Measurements from ENCODE around the gene ANKRD24. TPM values are rescaled to one million over a fixed set of nuclear protein-coding genes. Genes with fewer than 3 reads are reported as not detected.
"Not testable (repeated sequence)": the region's sequence is repeated elsewhere in the genome, so short reads cannot be mapped to it uniquely, and the experiment has no call there.

ANKRD24 gene
- total RNA-seq, 1 donor from 2014 or later, result 6.1 TPM

DNA sequence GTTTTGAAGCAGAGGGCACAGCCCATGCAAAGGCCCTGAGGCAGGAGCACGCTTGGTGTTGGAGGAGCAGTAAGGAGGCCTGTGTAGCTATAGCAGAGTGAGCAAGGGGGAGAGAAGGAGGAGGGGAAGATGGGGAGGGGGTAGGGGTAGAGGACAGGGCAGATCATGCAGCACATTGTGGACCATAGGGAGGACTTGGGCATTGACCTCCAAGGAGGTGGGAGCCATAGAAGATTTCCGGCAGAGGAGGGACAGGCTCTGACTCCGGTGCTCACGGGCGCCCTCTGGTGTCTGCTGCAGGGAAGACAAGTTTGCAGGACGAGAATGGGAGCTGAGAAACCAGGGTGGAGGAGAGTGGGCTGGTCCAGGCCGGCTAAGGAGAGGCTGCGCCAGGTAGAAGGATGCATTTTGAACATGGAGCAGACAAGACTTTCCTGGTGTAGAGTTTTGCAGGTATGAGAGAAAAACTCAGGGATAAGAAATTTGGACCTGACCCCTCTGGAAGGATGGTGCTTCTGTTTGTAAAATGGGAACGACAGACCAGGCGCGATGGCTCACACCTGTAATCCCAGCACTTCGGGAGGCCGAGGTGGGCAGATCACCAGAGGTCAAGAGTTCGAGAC lies 42.8 kb upstream of the ANKRD24 start:
- no peak overlapping the region for H3K4me3 Mint-ChIP-seq (ENCODE audit: unreplicated experiment)
- H3K27ac Mint-ChIP-seq (ENCODE audit: unreplicated experiment), result peak overlapping the region; percentile 29
- H3K36me3 Mint-ChIP-seq (ENCODE audit: unreplicated experiment), result no peaks in the 10 kb centered on the region
- peaks cover 4% of the 10 kb centered on the region for H3K9me3 Mint-ChIP-seq (ENCODE audit: unreplicated experiment)
- peaks cover 2% of the 10 kb centered on the region for H3K27me3 Mint-ChIP-seq (ENCODE audit: unreplicated experiment)
- H3K4me1 Mint-ChIP-seq (ENCODE audit: low read depth, unreplicated experiment), result no peaks in the 10 kb centered on the region
- DNase-seq, result peak; percentile 92
- TF ChIP-seq, protein P1, sequence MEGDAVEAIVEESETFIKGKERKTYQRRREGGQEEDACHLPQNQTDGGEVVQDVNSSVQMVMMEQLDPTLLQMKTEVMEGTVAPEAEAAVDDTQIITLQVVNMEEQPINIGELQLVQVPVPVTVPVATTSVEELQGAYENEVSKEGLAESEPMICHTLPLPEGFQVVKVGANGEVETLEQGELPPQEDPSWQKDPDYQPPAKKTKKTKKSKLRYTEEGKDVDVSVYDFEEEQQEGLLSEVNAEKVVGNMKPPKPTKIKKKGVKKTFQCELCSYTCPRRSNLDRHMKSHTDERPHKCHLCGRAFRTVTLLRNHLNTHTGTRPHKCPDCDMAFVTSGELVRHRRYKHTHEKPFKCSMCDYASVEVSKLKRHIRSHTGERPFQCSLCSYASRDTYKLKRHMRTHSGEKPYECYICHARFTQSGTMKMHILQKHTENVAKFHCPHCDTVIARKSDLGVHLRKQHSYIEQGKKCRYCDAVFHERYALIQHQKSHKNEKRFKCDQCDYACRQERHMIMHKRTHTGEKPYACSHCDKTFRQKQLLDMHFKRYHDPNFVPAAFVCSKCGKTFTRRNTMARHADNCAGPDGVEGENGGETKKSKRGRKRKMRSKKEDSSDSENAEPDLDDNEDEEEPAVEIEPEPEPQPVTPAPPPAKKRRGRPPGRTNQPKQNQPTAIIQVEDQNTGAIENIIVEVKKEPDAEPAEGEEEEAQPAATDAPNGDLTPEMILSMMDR (IDR thresholded peaks at IDR 0.05; ENCODE audit: partially characterized antibody, unreplicated experiment), result peak; percentile 67

DNA sequence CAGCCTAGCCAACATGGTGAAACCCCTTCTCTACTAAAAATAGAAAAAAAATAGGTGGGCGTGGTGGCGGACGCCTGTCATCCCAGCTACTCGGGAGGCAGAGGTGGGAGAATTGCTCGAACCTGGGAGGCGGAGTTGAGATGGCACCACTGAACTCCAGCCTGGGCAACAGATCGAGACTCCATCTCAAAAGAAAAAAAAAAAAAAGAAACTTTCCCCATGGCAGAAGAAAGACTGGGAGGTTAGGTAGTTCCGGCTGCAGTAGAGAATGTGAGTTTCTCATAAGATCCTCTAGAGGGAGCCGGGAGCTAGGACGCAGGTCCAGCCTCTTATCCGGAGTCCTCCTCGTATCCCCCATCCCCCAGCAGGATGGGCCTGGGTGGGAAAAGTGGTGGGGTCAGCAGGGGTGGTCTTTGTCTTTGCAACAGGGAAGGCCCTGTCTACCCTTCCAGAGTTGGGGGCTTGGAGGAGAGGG lies 42.2 kb upstream of the ANKRD24 start:
- peak; percentile 49 for DNase-seq
- Mint-ChIP-seq H3K27me3 (ENCODE audit: unreplicated experiment) (peaks cover 2% of the 10 kb centered on the region), H3K4me3 (ENCODE audit: unreplicated experiment) (no peak overlapping the region), H3K36me3 (ENCODE audit: unreplicated experiment) (no peaks in the 10 kb centered on the region), H3K27ac (ENCODE audit: unreplicated experiment) (no peak overlapping the region), H3K9me3 (ENCODE audit: unreplicated experiment) (peaks cover 4% of the 10 kb centered on the region), H3K4me1 (ENCODE audit: low read depth, unreplicated experiment) (no peaks in the 10 kb centered on the region)
- TF ChIP-seq, protein P1 (IDR thresholded peaks at IDR 0.05; ENCODE audit: partially characterized antibody, unreplicated experiment), result no peak

DNA sequence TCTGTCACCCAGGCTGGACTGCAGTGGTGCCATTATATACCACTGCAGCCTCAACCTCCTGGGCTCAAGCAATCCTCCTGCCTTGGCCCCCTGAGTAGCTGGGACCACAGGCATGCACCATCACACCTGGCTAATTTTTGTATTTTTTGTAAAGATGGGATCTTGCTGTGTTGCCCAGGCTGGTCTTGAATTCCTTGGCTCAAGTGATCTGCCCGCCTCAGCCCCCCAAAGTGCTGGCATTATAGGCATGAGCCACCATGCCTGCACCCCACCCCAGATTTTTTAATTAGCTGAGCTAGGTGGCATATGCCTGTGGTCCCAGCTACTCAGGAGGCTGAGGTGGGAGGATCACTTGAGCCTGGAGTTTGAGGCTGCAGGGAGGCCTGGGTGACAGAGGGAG lies 39.6 kb upstream of the ANKRD24 start:
- not testable (repeated sequence) for H3K27ac Mint-ChIP-seq (ENCODE audit: unreplicated experiment); DNase-seq; H3K4me1 Mint-ChIP-seq (ENCODE audit: low read depth, unreplicated experiment); H3K36me3 Mint-ChIP-seq (ENCODE audit: unreplicated experiment); H3K27me3 Mint-ChIP-seq (ENCODE audit: unreplicated experiment); H3K9me3 Mint-ChIP-seq (ENCODE audit: unreplicated experiment); H3K4me3 Mint-ChIP-seq (ENCODE audit: unreplicated experiment)

DNA sequence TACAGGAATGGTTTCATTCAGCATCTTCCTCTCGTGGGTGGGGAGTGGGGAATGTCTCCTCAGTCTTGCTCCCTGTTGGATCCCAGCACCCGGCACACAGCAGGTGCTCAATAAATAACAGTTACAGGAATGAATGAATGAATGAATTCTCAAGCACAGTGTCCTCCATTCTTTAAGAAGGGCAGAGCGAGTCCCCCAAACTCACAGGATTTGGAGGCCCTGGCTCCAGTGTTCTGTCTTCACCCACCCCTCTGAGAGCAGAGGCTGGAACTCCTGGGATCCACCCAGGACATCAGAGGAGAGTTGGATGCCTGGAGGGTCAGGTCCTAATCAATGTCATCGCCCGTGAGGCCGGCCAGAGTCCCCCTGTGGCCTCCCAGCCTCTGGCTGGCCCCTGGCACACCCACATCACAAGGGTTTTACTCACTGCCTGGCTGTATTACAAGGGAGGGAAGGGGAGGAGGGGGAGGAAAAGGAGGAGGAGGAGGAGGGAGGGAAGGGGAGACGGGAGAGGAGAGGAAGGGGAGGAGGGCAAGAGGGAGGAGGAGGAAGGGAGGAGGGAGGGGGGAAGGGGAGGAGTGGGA lies 37.7 kb upstream of the ANKRD24 start:
- peaks cover 3% of the 10 kb centered on the region for H3K27me3 Mint-ChIP-seq (ENCODE audit: unreplicated experiment)
- H3K9me3 Mint-ChIP-seq (ENCODE audit: unreplicated experiment), result peaks cover 6% of the 10 kb centered on the region
- no peak for DNase-seq
- H3K27ac Mint-ChIP-seq (ENCODE audit: unreplicated experiment), result no peak overlapping the region
- TF ChIP-seq, protein P1 (IDR thresholded peaks at IDR 0.05; ENCODE audit: partially characterized antibody, unreplicated experiment), result no peak
- no peaks in the 10 kb centered on the region for H3K36me3 Mint-ChIP-seq (ENCODE audit: unreplicated experiment)
- H3K4me1 Mint-ChIP-seq (ENCODE audit: low read depth, unreplicated experiment), result no peaks in the 10 kb centered on the region
- H3K4me3 Mint-ChIP-seq (ENCODE audit: unreplicated experiment), result no peak overlapping the region

DNA sequence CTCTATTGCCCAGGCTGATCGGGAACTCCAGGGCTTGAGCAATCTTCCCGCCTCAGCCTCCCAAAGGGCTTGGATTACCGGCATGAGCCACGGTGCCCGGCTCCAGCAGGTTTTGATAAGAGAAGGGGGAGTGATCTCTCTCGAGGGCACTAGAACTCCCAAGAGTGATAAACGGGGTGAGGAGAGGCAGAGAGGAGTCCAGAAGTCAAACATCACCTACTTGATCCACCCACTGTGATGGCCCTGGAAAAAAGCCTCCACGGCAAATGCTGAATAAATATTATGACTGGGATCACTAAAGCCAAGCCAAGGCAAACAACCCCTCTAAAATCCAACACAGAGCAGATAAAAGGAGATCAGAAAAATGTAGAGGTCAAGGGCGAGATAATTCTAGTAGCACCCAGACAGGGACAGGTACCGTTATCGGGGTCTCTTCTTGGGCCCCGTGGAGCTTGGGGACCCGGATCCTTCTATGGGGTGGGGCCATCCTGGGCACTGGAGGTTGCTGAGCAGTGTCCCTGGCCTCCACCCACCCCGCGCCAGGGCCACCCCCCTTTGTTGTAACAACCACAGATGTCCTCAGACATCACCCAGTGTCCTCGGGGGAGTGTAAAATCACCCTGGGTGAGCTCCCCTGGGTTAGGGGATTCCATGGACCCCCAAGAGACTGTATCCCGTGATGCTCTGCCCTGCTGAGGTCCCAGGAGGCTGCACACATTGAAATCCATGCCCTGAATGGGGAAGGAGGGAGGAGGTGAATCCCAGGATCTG lies 32.8 kb upstream of the ANKRD24 start:
- peaks cover 3% of the 10 kb centered on the region for H3K9me3 Mint-ChIP-seq (ENCODE audit: unreplicated experiment)
- DNase-seq, result no peak
- TF ChIP-seq, protein P1 (IDR thresholded peaks at IDR 0.05; ENCODE audit: partially characterized antibody, unreplicated experiment), result no peak
- H3K27me3 Mint-ChIP-seq (ENCODE audit: unreplicated experiment), result peaks cover 4% of the 10 kb centered on the region
- H3K36me3 Mint-ChIP-seq (ENCODE audit: unreplicated experiment), result no peaks in the 10 kb centered on the region
- no peak overlapping the region for H3K4me3 Mint-ChIP-seq (ENCODE audit: unreplicated experiment)
- H3K4me1 Mint-ChIP-seq (ENCODE audit: low read depth, unreplicated experiment), result no peaks in the 10 kb centered on the region
- H3K27ac Mint-ChIP-seq (ENCODE audit: unreplicated experiment), result peak overlapping the region; percentile 48

All from glutamatergic neuron (in vitro differentiated cells).